OCI-LY3 (cell line): ENCODE data around the gene EEF2.
"Not testable (repeated sequence)": the region's sequence is repeated elsewhere in the genome, so short reads cannot be mapped to it uniquely, and the experiment has no call there.

Experiments
- H2AFZ ChIP-seq: fragments of 200-600, 300-600 bp; shearing (Covaris generic); 2 replicates; pipeline ENCODE4 v1.6.0; 2014; ENCODE audit warnings: antibody characterized with exemption, low read depth, low read length
- H3K27ac ChIP-seq: fragments of 200-600, 300-600 bp; sonication (generic); 2 replicates; pipeline ENCODE4 v1.5.1; 2014; ENCODE audit warnings: mild to moderate bottlenecking, low read length, moderate library complexity, mixed read lengths
- H3K27me3 ChIP-seq: fragments of 200-600, 300-600 bp; sonication (generic); 2 replicates; pipeline ENCODE4 v1.6.1; 2014; ENCODE audit warnings: low read depth, low read length, mixed read lengths
- H3K36me3 ChIP-seq: fragments of 200-600, 300-600 bp; sonication (generic); replicated peaks from 2 replicates; pipeline ENCODE3; 2014; ENCODE audit warnings: low read depth, low read length, mixed read lengths
- H3K4me1 ChIP-seq: fragments of 300-600, 200-600 bp; sonication (generic); 2 replicates; pipeline ENCODE4 v1.6.1; 2014; ENCODE audit warnings: low read length, mixed read lengths
- H3K4me2 ChIP-seq: fragments of 200-600, 300-600 bp; sonication (generic); 2 replicates; pipeline ENCODE4 v1.6.1; 2014; ENCODE audit warnings: low read length, mixed read lengths
- H3K4me3 ChIP-seq: fragments of 300-600, 200-600 bp; sonication (generic); 2 replicates; pipeline ENCODE4 v1.5.1; 2014; ENCODE audit warnings: antibody characterized with exemption, mild to moderate bottlenecking, low read length, moderate library complexity
- H3K79me2 ChIP-seq: fragments of 300-600, 200-600 bp; shearing (Covaris generic); 2 replicates; pipeline ENCODE4 v1.6.1; 2014; ENCODE audit warnings: mild to moderate bottlenecking, low read length, mixed read lengths
- H3K9ac ChIP-seq: fragments of 300-600, 200-600 bp; shearing (Covaris generic); 2 replicates; pipeline ENCODE4 v1.6.0; 2014; ENCODE audit warnings: mild to moderate bottlenecking, low read length, moderate library complexity
- H3K9me3 ChIP-seq: fragments of 200-600, 300-600 bp; shearing (Covaris generic); 2 replicates; pipeline ENCODE4 v1.6.1; 2014; ENCODE audit warnings: low read length, mixed read lengths; ENCODE audit not compliant: insufficient read depth
- H4K20me1 ChIP-seq: fragments of 200-600, 300-600 bp; sonication (generic); 2 replicates; pipeline ENCODE4 v1.6.1; 2016; ENCODE audit warnings: low read length, mixed read lengths; ENCODE audit not compliant: insufficient read depth
- CTCF ChIP-seq: fragments of 200-600, 300-600 bp; sonication (generic); IDR thresholded peaks from 2 replicates; pipeline ENCODE4 v1.5.1; 2014; ENCODE audit warnings: antibody characterized with exemption, low read length, low read depth
- EZH2phosphoT487 ChIP-seq: fragments of 200-600 bp; shearing (Covaris generic); IDR thresholded peaks from 2 replicates; pipeline ENCODE4 v1.6.1; 2018; ENCODE audit warnings: antibody characterized with exemption, mixed run types, low read depth

EEF2 gene

GRCh38 chr19:3968556-3969434 lies 16.5 kb downstream of the EEF2 start:
- Histone ChIP-seq H3K36me3 (peaks cover 33% of the 10 kb centered on the region), H3K4me2 (no peak overlapping the region), H4K20me1 (peaks cover 4% of the 10 kb centered on the region; the same call in 1 of the 2 replicates), H3K79me2 (peaks cover 20% of the 10 kb centered on the region), H3K4me1 (peaks cover 10% of the 10 kb centered on the region), H3K27ac (no peak overlapping the region), H3K27me3 (no peaks in the 10 kb centered on the region), H3K9ac (no peak overlapping the region), H3K4me3 (no peak overlapping the region), H2AFZ (no peak overlapping the region), H3K9me3 (no peaks in the 10 kb centered on the region)
- no peak for TF ChIP-seq EZH2phosphoT487
- TF ChIP-seq CTCF, result no peak

- not testable (repeated sequence) for H2AFZ ChIP-seq, H3K27ac ChIP-seq, H3K4me3 ChIP-seq, H4K20me1 ChIP-seq, H3K4me1 ChIP-seq, H3K27me3 ChIP-seq, H3K4me2 ChIP-seq, H3K9me3 ChIP-seq, H3K9ac ChIP-seq
- Histone ChIP-seq H3K79me2 (peaks cover 20% of the 10 kb centered on the region), H3K36me3 (peaks cover 41% of the 10 kb centered on the region)
These were observed 17.3 kb downstream of the EEF2 start for GRCh38 chr19:3967983-3968382.

GRCh38 chr19:3966051-3967017 lies 18.9 kb downstream of the EEF2 start:
- Histone ChIP-seq H3K36me3 (peaks cover 44% of the 10 kb centered on the region), H3K9ac (no peak overlapping the region), H3K4me2 (no peak overlapping the region), H3K27me3 (no peaks in the 10 kb centered on the region), H3K79me2 (peaks cover 20% of the 10 kb centered on the region), H4K20me1 (peaks cover 4% of the 10 kb centered on the region; the same call in 1 of the 2 replicates), H3K4me1 (peaks cover 8% of the 10 kb centered on the region), H3K9me3 (no peaks in the 10 kb centered on the region), H3K27ac (no peak overlapping the region), H3K4me3 (no peak overlapping the region), H2AFZ (no peak overlapping the region)
- TF ChIP-seq CTCF, result no peak

GRCh38 chr19:3964256-3965194 lies 20.7 kb downstream of the EEF2 start:
- no peak for TF ChIP-seq CTCF
- no peak for TF ChIP-seq EZH2phosphoT487
- no peak overlapping the region for H3K4me2 ChIP-seq
- H3K9me3 ChIP-seq, result no peaks in the 10 kb centered on the region
- peaks cover 7% of the 10 kb centered on the region for H3K79me2 ChIP-seq
- H3K27ac ChIP-seq, result no peak overlapping the region
- H3K27me3 ChIP-seq, result no peaks in the 10 kb centered on the region
- H2AFZ ChIP-seq, result no peak overlapping the region
- H3K4me3 ChIP-seq, result no peak overlapping the region
- no peak overlapping the region for H3K9ac ChIP-seq
- H3K36me3 ChIP-seq, result peaks cover 52% of the 10 kb centered on the region
- H3K4me1 ChIP-seq, result no peaks in the 10 kb centered on the region
- H4K20me1 ChIP-seq, result no peaks in the 10 kb centered on the region
